Calu3 (cell line): ENCODE data around the gene TSPAN9. TPM values are rescaled to one million over a fixed set of nuclear protein-coding genes. Genes with fewer than 3 reads are reported as not detected.
A peak's percentile ranks its signal among the peaks of the same experiment; 100 is the strongest.

Experiments used
- BruUV-seq: library from RNA; stranded (reverse); fragments of 400-500 nt; replicated peaks from 2 replicates; lab custom pipeline; 2021; lab: Mats Ljungman, UMichigan
- CTCF ChIA-PET: fragments of 300-600 bp; sonication (Branson Sonifier 250); formaldehyde crosslinking; loops from one replicate; lab custom pipeline; 2022; ENCODE audit warnings: antibody characterized with exemption; lab: Charles Lee
- DNase-seq: peaks from one replicate; pipeline ENCODE4 v3.0.0; 2022
- H3K27ac Mint-ChIP-seq: one replicate; pipeline ENCODE4 v1.8.0; 2022; ENCODE audit warnings: mixed read lengths; ENCODE audit not compliant: unreplicated experiment
- H3K27me3 Mint-ChIP-seq: one replicate; pipeline ENCODE4 v1.8.0; 2022; ENCODE audit warnings: mixed read lengths; ENCODE audit not compliant: unreplicated experiment
- H3K36me3 Mint-ChIP-seq: one replicate; pipeline ENCODE4 v1.8.0; 2022; ENCODE audit warnings: mild to moderate bottlenecking, moderate library complexity, mixed read lengths; ENCODE audit not compliant: insufficient read depth, unreplicated experiment
- H3K4me1 Mint-ChIP-seq: one replicate; pipeline ENCODE4 v1.8.0; 2022; ENCODE audit warnings: mild to moderate bottlenecking, low read depth, mixed read lengths; ENCODE audit not compliant: unreplicated experiment
- H3K4me3 Mint-ChIP-seq: one replicate; pipeline ENCODE4 v1.8.0; 2022; ENCODE audit warnings: mild to moderate bottlenecking, low read depth, moderate library complexity, mixed read lengths; ENCODE audit not compliant: unreplicated experiment
- H3K9me3 Mint-ChIP-seq: one replicate; pipeline ENCODE4 v1.8.0; 2022; ENCODE audit warnings: low read depth, mixed read lengths; ENCODE audit not compliant: unreplicated experiment
- intact Hi-C: fragments of 100-400 bp; cut with micrococcal nuclease; formaldehyde crosslinking; loops from one replicate; pipeline ENCODE4 v1.10.0; 2022; ENCODE audit not compliant: unreplicated experiment
- total RNA-seq: library from RNA; stranded (reverse); gene quantifications from 2 replicates; pipeline ENCODE4 v1.2.3, GENCODE V29; 2022
- TF ChIP-seq, protein P1 (sequence below): fragments of 200-600 bp; IDR thresholded peaks from one replicate; pipeline ENCODE4 v1.8.0; 2022; ENCODE audit warnings: antibody characterized with exemption; ENCODE audit not compliant: unreplicated experiment

TSPAN9 gene
- total RNA-seq, 1 experiment from 2014 or later: 6.0 TPM

DNA sequence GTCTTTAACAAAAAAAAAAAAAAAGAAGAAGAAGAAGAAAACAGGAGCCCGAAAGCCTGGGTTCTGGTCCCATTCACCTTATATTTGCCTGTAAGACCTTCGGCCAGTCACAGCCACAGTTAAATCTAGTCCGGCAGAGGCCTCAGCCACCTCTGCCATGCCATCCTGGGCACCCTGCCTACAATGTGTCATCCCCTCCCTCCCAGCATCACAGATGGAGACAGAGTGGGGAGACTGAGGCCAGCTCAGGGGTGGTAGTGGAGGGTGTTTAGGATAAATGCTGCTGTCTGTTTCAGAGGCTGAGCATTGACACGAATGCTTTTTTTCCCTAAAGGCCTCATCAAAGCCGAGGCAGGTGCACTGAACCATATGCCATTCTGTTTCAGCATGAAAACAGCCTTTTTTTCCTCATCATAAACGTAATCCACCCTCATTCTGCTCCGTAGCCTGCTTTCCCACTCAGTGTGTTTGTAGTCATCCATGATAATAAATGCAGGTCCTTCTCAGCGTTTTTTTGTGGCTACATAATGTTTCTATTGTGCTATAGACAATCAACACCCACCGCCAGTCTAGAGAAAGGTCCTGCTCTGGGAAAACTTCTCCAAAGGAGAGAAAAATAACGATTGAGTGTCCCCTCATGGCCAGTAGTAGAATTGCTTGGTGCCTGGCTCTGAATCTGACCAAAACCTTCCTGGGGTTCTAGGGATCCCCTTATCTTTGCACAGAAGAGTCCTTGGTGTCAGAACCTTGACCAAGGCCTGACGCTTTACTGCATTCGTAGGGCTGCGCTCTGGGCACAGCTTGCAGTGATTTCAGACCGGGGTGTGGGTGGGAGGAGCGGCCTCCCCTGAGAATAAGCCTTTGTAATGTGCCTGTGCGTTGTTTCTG is 41.1 kb upstream of the TSPAN9 start:
- DNase-seq: no peak
- no TSS peak for BruUV-seq
- intact Hi-C loops: no loop called here
- TF ChIP-seq, protein P1, sequence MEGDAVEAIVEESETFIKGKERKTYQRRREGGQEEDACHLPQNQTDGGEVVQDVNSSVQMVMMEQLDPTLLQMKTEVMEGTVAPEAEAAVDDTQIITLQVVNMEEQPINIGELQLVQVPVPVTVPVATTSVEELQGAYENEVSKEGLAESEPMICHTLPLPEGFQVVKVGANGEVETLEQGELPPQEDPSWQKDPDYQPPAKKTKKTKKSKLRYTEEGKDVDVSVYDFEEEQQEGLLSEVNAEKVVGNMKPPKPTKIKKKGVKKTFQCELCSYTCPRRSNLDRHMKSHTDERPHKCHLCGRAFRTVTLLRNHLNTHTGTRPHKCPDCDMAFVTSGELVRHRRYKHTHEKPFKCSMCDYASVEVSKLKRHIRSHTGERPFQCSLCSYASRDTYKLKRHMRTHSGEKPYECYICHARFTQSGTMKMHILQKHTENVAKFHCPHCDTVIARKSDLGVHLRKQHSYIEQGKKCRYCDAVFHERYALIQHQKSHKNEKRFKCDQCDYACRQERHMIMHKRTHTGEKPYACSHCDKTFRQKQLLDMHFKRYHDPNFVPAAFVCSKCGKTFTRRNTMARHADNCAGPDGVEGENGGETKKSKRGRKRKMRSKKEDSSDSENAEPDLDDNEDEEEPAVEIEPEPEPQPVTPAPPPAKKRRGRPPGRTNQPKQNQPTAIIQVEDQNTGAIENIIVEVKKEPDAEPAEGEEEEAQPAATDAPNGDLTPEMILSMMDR: peak; percentile 17
- no peak overlapping the region for H3K4me3 Mint-ChIP-seq
- no peak overlapping the region for H3K27ac Mint-ChIP-seq
- peaks cover 10% of the 10 kb centered on the region for H3K36me3 Mint-ChIP-seq
- H3K4me1 Mint-ChIP-seq: no peaks in the 10 kb centered on the region
- no peaks in the 10 kb centered on the region for H3K27me3 Mint-ChIP-seq
- H3K9me3 Mint-ChIP-seq: no peaks in the 10 kb centered on the region
- CTCF ChIA-PET: no interaction called here

DNA sequence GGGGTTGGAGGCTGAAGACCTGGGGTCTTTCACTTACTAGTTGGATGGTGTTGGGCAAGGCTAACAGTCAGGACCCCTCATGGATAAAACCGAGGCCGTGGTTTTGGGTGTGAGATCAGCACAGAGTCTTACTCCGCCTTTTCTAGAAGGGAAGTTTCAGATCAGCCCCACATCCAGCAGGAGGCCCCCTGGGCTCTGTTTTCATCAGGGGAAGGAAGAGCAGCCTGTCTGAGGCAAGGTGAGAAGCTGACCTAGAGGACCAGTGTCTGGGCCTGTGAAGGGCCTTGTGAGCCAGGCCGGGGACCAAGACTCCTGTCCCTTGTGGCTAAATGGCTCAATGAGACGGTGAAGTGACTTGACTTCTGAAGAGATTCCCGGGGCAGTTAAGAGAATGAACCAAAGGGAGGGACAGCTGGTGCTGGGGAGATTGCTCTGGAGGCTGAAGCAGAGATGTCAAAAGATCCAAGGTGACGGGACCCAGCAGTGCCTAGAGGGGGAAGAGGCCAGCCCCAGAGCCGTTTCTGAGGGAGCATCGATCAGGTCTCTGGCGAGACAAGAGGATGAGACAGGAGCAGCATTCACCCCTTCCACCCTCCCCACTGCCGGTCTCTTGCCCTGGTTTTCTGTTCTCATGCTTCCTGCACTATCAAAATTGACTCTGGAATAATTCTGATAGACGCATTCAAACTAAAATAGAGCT is 40.1 kb upstream of the TSPAN9 start:
- Mint-ChIP-seq H3K9me3 (no peaks in the 10 kb centered on the region), H3K4me3 (no peak overlapping the region), H3K36me3 (peaks cover 10% of the 10 kb centered on the region), H3K4me1 (no peaks in the 10 kb centered on the region), H3K27me3 (no peaks in the 10 kb centered on the region), H3K27ac (no peak overlapping the region)
- TF ChIP-seq, protein P1: no peak
- CTCF ChIA-PET: interaction anchor here (0.6 kb wide), 1 partner anchor 918 kb away, joined by 3 read pairs; no protein-coding TSS in a partner anchor
- DNase-seq: no peak
- no TSS peak for BruUV-seq
- intact Hi-C loops: no loop called here

DNA sequence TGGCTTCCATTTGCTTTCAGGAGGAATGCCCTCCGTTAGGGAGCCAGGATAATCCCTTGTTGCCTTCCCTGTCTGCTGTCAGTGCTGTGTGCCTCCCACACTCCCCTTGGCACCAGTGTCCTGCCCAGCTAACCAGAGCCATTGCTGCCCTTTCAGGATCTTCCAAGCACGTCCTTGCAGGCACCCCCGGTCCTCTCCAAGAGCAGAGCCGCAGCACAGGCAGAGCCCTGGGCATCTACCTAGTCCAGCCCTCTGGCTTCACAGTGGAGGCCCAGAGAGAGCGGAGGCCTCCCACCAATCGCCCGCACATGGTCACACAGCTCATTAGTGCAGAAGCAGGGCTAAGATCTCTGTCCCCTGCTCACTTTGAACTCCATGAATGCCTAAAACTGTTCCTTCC is 39.0 kb upstream of the TSPAN9 start:
- H3K4me1 Mint-ChIP-seq: no peaks in the 10 kb centered on the region
- TF ChIP-seq, protein P1: no peak
- no TSS peak for BruUV-seq
- CTCF ChIA-PET: interaction anchor here (0.6 kb wide), 1 partner anchor 64 kb away, joined by 7 read pairs; no protein-coding TSS in a partner anchor
- H3K27ac Mint-ChIP-seq: no peak overlapping the region
- no peaks in the 10 kb centered on the region for H3K9me3 Mint-ChIP-seq
- no peak overlapping the region for H3K4me3 Mint-ChIP-seq
- DNase-seq: no peak
- no peaks in the 10 kb centered on the region for H3K27me3 Mint-ChIP-seq
- intact Hi-C loops: no loop called here
- peaks cover 10% of the 10 kb centered on the region for H3K36me3 Mint-ChIP-seq

DNA sequence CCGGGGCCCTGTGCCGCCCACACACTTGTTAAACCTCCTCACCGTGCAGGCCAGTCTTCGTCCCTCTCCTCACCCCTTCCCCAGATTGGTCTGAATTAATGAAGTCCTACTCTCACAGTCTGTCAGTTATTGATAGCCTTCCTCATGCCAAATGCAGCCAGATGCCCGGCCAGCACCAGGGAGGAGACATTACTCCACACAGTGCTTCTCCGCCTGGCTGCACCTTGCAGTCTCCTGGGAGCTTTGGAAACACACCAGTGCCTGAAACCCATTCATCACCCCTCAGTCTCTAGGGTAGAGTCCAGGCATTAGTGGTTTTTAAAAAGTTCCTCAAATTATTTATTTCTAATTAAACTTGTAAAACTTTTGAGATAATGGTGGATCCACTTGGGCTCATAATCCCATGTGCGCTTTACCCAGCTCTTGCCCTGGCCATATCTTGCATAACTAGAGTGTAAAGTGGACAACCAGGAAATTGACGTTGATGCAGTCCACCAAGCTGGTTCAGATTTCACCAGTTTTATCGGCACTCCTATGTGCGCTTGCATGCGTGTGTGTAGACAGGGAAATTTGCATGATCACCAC is 38.2 kb upstream of the TSPAN9 start:
- no TSS peak for BruUV-seq
- Mint-ChIP-seq H3K36me3 (peaks cover 10% of the 10 kb centered on the region), H3K9me3 (no peaks in the 10 kb centered on the region), H3K4me3 (no peak overlapping the region), H3K4me1 (no peaks in the 10 kb centered on the region), H3K27ac (no peak overlapping the region), H3K27me3 (no peaks in the 10 kb centered on the region)
- intact Hi-C loops: no loop called here
- CTCF ChIA-PET: no interaction called here
- TF ChIP-seq, protein P1: no peak
- DNase-seq: no peak
